HG03060 (cell line): Measurements from ENCODE around the gene OTOG.

ENCODE experiments used
- ATAC-seq: cut with Tn5 transposase; IDR thresholded peaks from one replicate; pipeline ENCODE4 v1.9.1; 2021; ENCODE audit warnings: low read depth, moderate number of reproducible peaks; ENCODE audit not compliant: unreplicated experiment

Gene OTOG

DNA sequence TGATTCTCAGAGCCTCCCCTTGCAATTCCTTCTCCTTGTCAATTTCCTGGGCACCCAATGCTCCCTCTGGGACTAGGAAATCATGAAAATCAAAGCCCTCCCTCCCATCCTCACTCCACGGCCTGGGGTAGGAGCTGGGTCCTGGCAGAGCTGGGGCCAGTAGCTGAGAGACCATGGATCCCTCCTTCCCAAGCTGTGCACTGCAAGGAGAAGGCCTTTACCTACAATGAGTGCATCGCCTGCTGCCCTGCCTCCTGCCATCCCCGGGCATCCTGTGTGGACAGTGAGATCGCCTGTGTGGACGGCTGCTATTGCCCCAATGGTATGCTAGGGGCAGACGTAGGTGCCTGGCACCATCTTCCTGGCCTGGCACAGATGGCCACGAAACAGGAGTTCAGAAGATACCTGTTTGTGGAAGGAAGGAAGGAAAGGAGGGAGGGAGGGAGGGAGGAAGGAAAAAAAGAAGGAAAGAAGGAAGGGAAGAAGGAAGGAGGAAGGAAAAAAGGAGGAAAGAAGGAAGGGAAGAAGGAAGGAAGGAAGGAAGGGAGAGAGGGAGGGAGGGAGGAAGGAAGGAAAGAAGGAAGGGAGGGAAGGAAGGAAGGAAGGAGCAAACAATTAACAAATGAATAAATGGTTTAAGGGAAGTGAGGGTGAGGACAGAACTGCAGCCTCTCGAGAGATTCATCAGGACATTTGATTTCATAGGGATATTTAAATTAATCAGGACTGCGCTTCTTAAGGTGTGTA is 12.5 kb downstream of the OTOG start:
- no peak for ATAC-seq

DNA sequence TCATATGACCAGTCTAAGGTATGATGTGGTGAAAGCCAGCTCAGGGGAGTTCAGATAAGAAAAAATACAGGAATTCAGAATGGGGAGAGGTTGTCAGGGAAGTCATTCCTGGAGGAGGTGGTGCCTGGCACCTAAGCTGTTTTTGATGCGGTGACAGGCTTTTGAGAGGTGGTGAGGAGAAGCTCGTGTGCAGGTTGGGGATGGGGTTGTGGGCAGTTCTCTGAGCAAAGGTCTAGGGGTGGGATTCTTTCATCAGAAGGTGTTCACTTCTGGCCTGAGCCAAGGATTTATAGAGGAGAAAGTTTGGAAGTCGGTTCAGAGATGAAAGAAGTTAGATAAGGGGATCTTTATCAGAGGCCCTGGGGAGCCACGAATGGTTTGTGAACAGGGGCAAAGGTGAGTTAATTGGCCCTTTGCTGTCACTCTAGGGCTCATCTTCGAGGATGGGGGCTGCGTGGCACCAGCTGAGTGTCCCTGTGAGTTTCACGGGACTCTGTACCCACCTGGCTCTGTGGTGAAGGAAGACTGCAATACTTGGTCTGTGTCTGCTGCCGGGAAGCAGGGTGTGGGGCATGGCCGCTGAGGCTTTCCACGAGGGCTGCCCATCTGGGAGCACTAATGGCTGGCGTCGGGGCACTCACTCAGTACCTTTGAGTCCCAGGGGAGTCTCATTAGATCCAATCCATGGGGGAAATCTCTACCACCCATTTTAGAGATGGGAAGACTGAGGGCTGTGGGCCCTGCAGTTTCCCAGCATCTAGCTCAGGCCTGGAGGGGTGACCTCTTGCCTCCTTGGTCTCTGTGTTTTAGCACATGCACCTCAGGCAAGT is 13.4 kb downstream of the OTOG start:
- ATAC-seq, result no peak

- no peak for ATAC-seq
Measured at GRCh38 chr11:17561111-17561415, 14.0 kb downstream of the OTOG start.

DNA sequence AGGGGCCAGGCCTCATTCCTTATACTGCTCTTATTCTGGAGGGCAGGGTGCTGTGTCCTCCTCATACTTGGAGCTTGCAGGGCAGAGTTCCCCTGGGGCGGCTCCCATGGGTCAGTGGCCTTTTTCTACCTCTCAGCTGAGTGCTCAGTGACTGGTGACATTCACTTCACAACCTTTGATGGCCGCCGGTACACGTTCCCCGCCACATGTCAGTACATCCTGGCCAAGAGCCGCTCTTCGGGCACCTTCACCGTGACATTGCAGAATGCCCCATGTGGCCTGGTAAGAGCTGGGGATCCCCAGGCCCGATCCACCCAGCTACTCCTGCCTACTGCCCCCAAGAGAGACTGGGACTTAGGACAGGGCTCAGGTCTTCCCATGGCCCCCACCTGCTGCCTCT is 14.5 kb downstream of the OTOG start:
- ATAC-seq, result no peak

- ATAC-seq, result no peak
Measured at GRCh38 chr11:17563231-17563646, 16.2 kb downstream of the OTOG start.

- ATAC-seq, result no peak
Measured at GRCh38 chr11:17563961-17564686, 17.1 kb downstream of the OTOG start.

DNA sequence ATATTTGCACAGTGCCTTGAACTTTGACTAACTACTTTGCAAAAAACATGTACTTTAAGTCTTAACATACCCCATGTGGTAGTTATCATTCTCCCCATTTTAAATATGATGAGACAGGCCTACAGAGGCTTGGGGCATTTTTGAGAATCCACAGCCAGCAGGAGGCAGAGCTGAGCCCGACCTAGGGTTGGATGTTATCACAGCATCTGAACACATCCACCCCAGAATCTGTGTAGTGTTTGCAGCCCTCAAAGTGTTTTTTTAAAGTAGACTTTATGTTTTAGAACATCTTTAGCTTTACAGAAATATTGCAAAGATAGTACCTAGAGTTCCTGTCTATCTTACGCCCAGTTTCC is 17.6 kb downstream of the OTOG start:
- no peak for ATAC-seq

DNA sequence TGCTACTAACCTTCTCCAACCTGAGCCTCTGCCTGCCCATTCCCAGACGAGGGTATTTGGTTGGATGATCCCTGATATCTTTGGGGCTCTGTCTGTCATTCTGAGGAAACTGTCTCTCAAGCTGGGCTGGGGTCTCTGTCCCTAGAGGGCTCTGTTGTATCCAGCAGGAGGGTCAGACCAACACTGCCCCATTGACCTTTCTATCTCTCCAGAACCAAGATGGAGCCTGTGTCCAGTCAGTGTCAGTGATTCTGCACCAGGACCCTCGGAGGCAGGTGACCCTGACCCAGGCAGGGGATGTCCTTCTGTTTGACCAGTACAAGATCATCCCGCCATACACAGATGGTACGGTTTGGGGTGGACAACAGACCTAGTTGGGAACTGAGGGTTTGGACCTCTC is 21.9 kb downstream of the OTOG start:
- no peak for ATAC-seq

GRCh38 chr11:17570034-17570433 is 23.0 kb downstream of the OTOG start:
- ATAC-seq, result no peak

GRCh38 chr11:17571431-17572358 is 24.6 kb downstream of the OTOG start:
- ATAC-seq, result no peak

GRCh38 chr11:17572359-17572690 is 25.3 kb downstream of the OTOG start:
- no peak for ATAC-seq

DNA sequence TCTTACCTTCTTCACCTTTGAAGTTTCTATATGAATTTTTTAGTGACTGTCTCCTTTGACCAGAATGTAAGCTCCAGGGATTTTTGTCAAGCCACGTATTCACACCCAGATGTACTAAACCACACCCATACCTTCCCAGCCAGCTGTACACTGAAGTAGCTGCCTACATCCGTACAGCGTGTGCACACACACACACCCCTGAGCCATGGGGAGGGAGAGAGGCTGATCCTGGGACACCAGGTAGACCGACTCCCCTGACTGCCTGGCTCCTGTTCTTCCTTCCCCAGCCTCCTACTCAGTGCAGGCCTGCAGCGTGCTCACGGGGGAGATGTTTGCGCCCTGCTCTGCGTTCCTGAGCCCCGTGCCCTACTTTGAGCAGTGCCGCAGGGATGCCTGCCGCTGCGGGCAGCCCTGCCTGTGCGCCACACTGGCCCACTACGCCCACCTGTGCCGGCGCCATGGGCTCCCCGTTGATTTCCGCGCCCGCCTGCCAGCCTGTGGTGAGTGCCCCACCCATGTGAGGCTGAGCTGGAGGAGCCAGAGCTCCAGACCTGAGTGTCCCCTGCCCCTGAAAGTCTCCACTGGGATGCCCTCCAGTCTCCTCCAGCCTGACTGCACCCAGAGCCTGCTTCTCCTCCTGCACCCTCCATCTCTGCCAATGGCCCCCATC is 25.9 kb downstream of the OTOG start:
- no peak for ATAC-seq

GRCh38 chr11:17573526-17573925 is 26.5 kb downstream of the OTOG start:
- ATAC-seq, result no peak

DNA sequence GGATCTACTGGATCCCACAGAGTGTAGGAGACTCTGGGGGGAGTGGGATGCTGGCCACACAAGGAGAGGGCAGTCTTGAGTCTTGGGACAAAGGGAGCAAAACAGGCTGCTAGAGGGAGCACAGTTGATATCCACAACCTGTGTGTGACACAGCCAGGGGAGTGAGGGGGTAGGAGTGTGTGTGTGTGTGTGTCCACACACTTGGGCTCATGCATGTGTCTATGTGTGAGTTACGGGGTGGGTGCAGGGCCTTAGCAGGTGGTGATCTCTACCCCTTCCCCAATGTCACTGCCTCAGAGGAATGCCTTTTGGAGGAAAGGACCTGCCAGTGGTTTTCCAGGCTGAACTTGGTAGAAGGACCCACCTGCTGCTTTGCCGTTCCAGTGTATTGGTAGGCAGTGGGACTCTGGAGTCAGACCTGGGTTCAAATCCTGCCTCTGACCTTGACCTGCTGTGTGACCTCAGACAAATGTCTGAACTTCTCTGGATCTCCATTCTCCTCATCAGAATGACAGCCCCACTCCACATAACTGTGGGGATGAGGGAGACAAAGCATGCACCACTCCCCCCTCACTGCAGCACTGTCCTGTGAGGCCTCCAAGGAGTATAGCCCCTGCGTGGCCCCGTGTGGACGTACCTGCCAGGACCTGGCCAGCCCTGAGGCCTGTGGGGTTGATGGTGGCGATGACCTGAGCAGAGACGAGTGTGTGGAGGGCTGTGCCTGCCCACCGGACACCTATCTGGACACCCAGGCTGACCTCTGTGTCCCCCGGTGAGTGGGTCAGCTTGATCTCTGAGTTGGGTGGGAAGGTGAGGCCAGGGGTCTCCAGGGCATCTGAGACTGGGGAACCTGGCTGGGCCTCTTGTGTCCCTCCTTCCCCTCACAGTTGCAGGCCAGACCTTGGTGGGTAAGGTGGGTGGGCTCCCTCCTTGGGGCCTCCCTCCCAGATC is 27.4 kb downstream of the OTOG start:
- no peak for ATAC-seq

- no peak for ATAC-seq
Measured at GRCh38 chr11:17575431-17576425, 28.7 kb downstream of the OTOG start.

DNA sequence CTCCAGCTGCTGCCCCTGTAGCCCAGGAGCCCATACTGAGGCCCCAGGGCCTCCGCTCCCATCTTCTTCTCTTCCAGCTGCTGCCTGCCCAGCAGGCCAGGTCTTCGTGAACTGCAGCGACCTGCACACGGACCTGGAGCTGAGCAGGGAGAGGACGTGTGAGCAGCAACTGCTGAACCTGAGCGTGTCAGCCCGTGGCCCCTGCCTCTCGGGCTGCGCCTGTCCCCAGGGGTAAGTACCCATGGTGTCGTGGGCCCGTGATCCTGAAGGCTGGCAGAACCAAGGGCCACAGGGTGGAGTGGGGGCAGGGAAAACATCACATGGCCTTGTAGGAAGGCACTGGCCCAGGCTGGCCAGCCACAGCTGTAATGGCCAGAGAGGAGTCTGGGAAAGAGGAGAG is 31.2 kb downstream of the OTOG start:
- ATAC-seq, result no peak

GRCh38 chr11:17578958-17579357 is 31.9 kb downstream of the OTOG start:
- ATAC-seq, result no peak

GRCh38 chr11:17579451-17579850 is 32.4 kb downstream of the OTOG start:
- ATAC-seq, result no peak
